ENCODE data around the gene FRAT1. TPM values are rescaled to one million over a fixed set of nuclear protein-coding genes. Genes with fewer than 3 reads are reported as not detected.
A peak's percentile ranks its signal among the peaks of the same experiment; 100 is the strongest.

The FRAT1 gene
- total RNA-seq, 1 donor from 2014 or later, result 1.4 TPM

DNA sequence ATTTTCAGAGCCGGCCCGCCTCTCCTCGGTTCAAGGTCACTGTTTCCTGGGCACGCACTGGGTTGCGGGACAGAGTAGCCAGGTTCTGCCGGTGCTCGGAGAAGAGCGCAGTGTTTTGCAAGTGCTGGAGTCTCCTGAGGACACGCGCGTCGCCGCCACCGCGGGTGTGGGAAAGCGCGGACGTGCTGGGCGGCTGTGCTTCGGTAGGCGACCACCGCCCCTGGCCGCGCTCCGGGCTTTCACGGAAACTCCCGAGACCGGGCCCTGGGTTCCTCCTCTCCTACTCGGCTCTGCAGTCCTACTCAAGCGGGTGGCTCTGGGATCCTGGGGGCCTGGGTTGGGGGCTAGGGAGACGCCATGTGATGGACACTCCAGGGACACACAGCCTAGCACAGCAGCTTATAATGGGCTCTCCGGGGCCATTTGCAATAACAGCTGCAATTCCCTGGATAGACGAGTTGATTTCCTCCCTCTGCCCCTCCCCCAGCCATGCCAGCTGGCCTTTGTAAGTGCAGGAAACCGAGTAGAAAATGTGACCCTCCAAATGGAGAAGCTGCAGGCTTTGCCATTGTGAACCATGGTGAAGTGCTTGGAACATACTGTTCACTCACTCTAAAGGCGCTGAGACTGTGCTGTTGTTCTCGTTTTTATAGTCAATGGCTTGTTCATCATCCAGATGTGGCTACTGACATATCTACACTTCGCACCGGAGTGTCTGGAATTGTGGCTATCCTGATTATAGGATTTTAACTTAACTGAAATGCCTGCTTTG, 2.1 kb downstream of the FRAT1 start:
- peak; percentile 57 for TF ChIP-seq EZH2 (IDR thresholded peaks at IDR 0.05; ENCODE audit: insufficient read depth, low read length)
- TF ChIP-seq, protein P1, sequence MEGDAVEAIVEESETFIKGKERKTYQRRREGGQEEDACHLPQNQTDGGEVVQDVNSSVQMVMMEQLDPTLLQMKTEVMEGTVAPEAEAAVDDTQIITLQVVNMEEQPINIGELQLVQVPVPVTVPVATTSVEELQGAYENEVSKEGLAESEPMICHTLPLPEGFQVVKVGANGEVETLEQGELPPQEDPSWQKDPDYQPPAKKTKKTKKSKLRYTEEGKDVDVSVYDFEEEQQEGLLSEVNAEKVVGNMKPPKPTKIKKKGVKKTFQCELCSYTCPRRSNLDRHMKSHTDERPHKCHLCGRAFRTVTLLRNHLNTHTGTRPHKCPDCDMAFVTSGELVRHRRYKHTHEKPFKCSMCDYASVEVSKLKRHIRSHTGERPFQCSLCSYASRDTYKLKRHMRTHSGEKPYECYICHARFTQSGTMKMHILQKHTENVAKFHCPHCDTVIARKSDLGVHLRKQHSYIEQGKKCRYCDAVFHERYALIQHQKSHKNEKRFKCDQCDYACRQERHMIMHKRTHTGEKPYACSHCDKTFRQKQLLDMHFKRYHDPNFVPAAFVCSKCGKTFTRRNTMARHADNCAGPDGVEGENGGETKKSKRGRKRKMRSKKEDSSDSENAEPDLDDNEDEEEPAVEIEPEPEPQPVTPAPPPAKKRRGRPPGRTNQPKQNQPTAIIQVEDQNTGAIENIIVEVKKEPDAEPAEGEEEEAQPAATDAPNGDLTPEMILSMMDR (IDR thresholded peaks at IDR 0.05; ENCODE audit: insufficient read depth, low read depth, low read length), result no peak

DNA sequence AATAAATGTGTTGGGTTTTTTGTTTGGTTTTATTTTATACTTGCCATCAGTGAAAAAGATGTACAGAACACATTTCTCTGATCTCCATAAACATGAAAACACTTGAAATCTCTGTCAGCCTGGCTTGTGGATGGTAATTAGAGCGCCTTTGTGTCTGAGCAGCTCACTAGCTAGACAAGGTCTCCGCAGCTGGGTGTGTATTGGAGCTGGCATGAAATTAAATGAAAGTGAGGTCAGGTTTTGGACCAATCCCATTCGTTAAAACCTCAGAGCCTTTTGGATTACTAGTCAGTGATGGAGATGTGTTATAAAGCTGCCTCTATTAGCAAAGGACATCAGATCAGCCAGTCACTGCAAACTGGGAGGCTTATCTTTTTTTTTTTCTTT, 2.7 kb downstream of the FRAT1 start:
- Mint-ChIP-seq H3K36me3 (ENCODE audit: low read depth, unreplicated experiment) (no peaks in the 10 kb centered on the region), H3K9me3 (ENCODE audit: unreplicated experiment) (no peaks in the 10 kb centered on the region), H3K4me3 (ENCODE audit: unreplicated experiment) (peak overlapping the region; percentile 29), H3K27ac (ENCODE audit: unreplicated experiment) (no peak overlapping the region), H3K4me1 (ENCODE audit: low read depth, unreplicated experiment) (peaks cover 8% of the 10 kb centered on the region), H3K27me3 (ENCODE audit: low read depth, unreplicated experiment) (peaks cover 14% of the 10 kb centered on the region)
- FAIRE-seq (no peak), DNase-seq (ENCODE audit: low read depth) (no peak)
- Histone ChIP-seq H3K27me3 (ENCODE audit: insufficient read depth, low read length) (peaks cover 29% of the 10 kb centered on the region), H3K79me2 (ENCODE audit: insufficient read depth, low read length) (no peaks in the 10 kb centered on the region), H3K27ac (ENCODE audit: low read depth, low read length) (no peak overlapping the region), H3K9me3 (ENCODE audit: insufficient read depth, low read depth, low read length) (no peaks in the 10 kb centered on the region), H3K36me3 (ENCODE audit: insufficient read depth, low read length) (no peaks in the 10 kb centered on the region), H3K4me1 (ENCODE audit: insufficient read depth, low read length) (peaks cover 8% of the 10 kb centered on the region), H2AFZ (ENCODE audit: low read depth, low read length) (no peak overlapping the region), H4K20me1 (ENCODE audit: insufficient read depth, low read length) (no peaks in the 10 kb centered on the region), H3K4me2 (ENCODE audit: low read length) (no peak overlapping the region), H3K9ac (ENCODE audit: low read length) (no peak overlapping the region), H3K4me3 (ENCODE audit: insufficient read depth, low read depth, low read length) (no peak overlapping the region)
- TF ChIP-seq EZH2 (IDR thresholded peaks at IDR 0.05; ENCODE audit: insufficient read depth, low read length), result no peak
- TF ChIP-seq, protein P1 (IDR thresholded peaks at IDR 0.05; ENCODE audit: insufficient read depth, low read depth, low read length), result no peak

More for the DNA sequence above, 2.1 kb downstream of the FRAT1 start:
- H3K27me3 Mint-ChIP-seq (ENCODE audit: low read depth, unreplicated experiment), result peaks cover 14% of the 10 kb centered on the region
- no peaks in the 10 kb centered on the region for H4K20me1 ChIP-seq (ENCODE audit: insufficient read depth, low read length)
- no peaks in the 10 kb centered on the region for H3K9me3 ChIP-seq (ENCODE audit: insufficient read depth, low read depth, low read length)
- H3K4me1 ChIP-seq (ENCODE audit: insufficient read depth, low read length), result peaks cover 8% of the 10 kb centered on the region
- H3K27ac Mint-ChIP-seq (ENCODE audit: unreplicated experiment), result no peak overlapping the region
- FAIRE-seq, result no peak
- no peak overlapping the region for H3K27ac ChIP-seq (ENCODE audit: low read depth, low read length)
- H3K4me1 Mint-ChIP-seq (ENCODE audit: low read depth, unreplicated experiment), result peaks cover 8% of the 10 kb centered on the region
- H3K36me3 ChIP-seq (ENCODE audit: insufficient read depth, low read length), result no peaks in the 10 kb centered on the region
- no peak overlapping the region for H3K4me3 Mint-ChIP-seq (ENCODE audit: unreplicated experiment)
- no peak overlapping the region for H3K9ac ChIP-seq (ENCODE audit: low read length)
- H3K27me3 ChIP-seq (ENCODE audit: insufficient read depth, low read length), result peaks cover 29% of the 10 kb centered on the region
- H3K4me2 ChIP-seq (ENCODE audit: low read length), result peak overlapping the region; percentile 99
- no peak for DNase-seq (ENCODE audit: low read depth)
- no peaks in the 10 kb centered on the region for H3K36me3 Mint-ChIP-seq (ENCODE audit: low read depth, unreplicated experiment)
- no peaks in the 10 kb centered on the region for H3K9me3 Mint-ChIP-seq (ENCODE audit: unreplicated experiment)
- no peaks in the 10 kb centered on the region for H3K79me2 ChIP-seq (ENCODE audit: insufficient read depth, low read length)
- no peak overlapping the region for H3K4me3 ChIP-seq (ENCODE audit: insufficient read depth, low read depth, low read length)
- H2AFZ ChIP-seq (ENCODE audit: low read depth, low read length), result no peak overlapping the region

GRCh38 chr10:97323501-97323900, 4.4 kb downstream of the FRAT1 start:
- H2AFZ ChIP-seq (ENCODE audit: low read depth, low read length), result no peak overlapping the region
- Mint-ChIP-seq H3K27me3 (ENCODE audit: low read depth, unreplicated experiment) (peaks cover 14% of the 10 kb centered on the region), H3K4me3 (ENCODE audit: unreplicated experiment) (no peak overlapping the region), H3K27ac (ENCODE audit: unreplicated experiment) (no peak overlapping the region), H3K9me3 (ENCODE audit: unreplicated experiment) (no peaks in the 10 kb centered on the region), H3K36me3 (ENCODE audit: low read depth, unreplicated experiment) (peaks cover 2% of the 10 kb centered on the region), H3K4me1 (ENCODE audit: low read depth, unreplicated experiment) (peaks cover 9% of the 10 kb centered on the region)
- no peaks in the 10 kb centered on the region for H4K20me1 ChIP-seq (ENCODE audit: insufficient read depth, low read length)
- H3K79me2 ChIP-seq (ENCODE audit: insufficient read depth, low read length), result no peaks in the 10 kb centered on the region
- no peak overlapping the region for H3K4me2 ChIP-seq (ENCODE audit: low read length)
- no peaks in the 10 kb centered on the region for H3K36me3 ChIP-seq (ENCODE audit: insufficient read depth, low read length)
- peaks cover 8% of the 10 kb centered on the region for H3K4me1 ChIP-seq (ENCODE audit: insufficient read depth, low read length)
- H3K9me3 ChIP-seq (ENCODE audit: insufficient read depth, low read depth, low read length), result no peaks in the 10 kb centered on the region
- FAIRE-seq (no peak), DNase-seq (ENCODE audit: low read depth) (no peak)
- no peak overlapping the region for H3K4me3 ChIP-seq (ENCODE audit: insufficient read depth, low read depth, low read length)
- H3K9ac ChIP-seq (ENCODE audit: low read length), result no peak overlapping the region
- no peak for TF ChIP-seq EZH2 (IDR thresholded peaks at IDR 0.05; ENCODE audit: insufficient read depth, low read length)
- TF ChIP-seq, protein P1 (IDR thresholded peaks at IDR 0.05; ENCODE audit: insufficient read depth, low read depth, low read length), result no peak
- no peak overlapping the region for H3K27ac ChIP-seq (ENCODE audit: low read depth, low read length)
- peaks cover 27% of the 10 kb centered on the region for H3K27me3 ChIP-seq (ENCODE audit: insufficient read depth, low read length)
